Fibroblast of skin of back (primary cell): ENCODE data around the gene RNU5B-1.

Source experiments
- DNase-seq: peaks from one replicate; pipeline ENCODE4 v3.0.0-alpha.2; 2013

The RNU5B-1 gene

GRCh38 chr15:65289261-65289854, 15.1 kb upstream of the RNU5B-1 start:
- DNase-seq = no peak

- DNase-seq = no peak
Observed at GRCh38 chr15:65290228-65290627, 14.2 kb upstream of the RNU5B-1 start.

GRCh38 chr15:65292938-65293518, 11.4 kb upstream of the RNU5B-1 start:
- no peak for DNase-seq

- DNase-seq = no peak
Observed at GRCh38 chr15:65298731-65299130, 5.7 kb upstream of the RNU5B-1 start.

- DNase-seq = no peak
Observed at GRCh38 chr15:65300924-65301441, 3.5 kb upstream of the RNU5B-1 start.

- no peak for DNase-seq
Observed at GRCh38 chr15:65302061-65302460, 2.4 kb upstream of the RNU5B-1 start.

- peak; percentile 78 for DNase-seq
Observed at GRCh38 chr15:65303687-65304380, 643 bp upstream of the RNU5B-1 start.

GRCh38 chr15:65305150-65305758, 777 bp downstream of the RNU5B-1 start:
- no peak for DNase-seq

GRCh38 chr15:65305776-65306175, 1.3 kb downstream of the RNU5B-1 start:
- DNase-seq = no peak

GRCh38 chr15:65306551-65306950, 2.1 kb downstream of the RNU5B-1 start:
- no peak for DNase-seq

- no peak for DNase-seq
Observed at GRCh38 chr15:65307978-65308377, 3.5 kb downstream of the RNU5B-1 start.

- DNase-seq = no peak
Observed at GRCh38 chr15:65309882-65310418, 5.5 kb downstream of the RNU5B-1 start.

GRCh38 chr15:65310431-65311137, 6.1 kb downstream of the RNU5B-1 start:
- no peak for DNase-seq

- DNase-seq = no peak
Observed at GRCh38 chr15:65311760-65312159, 7.3 kb downstream of the RNU5B-1 start.

GRCh38 chr15:65312400-65312916, 8.0 kb downstream of the RNU5B-1 start:
- no peak for DNase-seq

- peak; percentile 77 for DNase-seq
Observed at GRCh38 chr15:65318870-65319356, 14.4 kb downstream of the RNU5B-1 start.

GRCh38 chr15:65323071-65323511, 18.6 kb downstream of the RNU5B-1 start:
- peak; percentile 42 for DNase-seq

GRCh38 chr15:65326117-65326526, 21.6 kb downstream of the RNU5B-1 start:
- DNase-seq = no peak

- no peak for DNase-seq
Observed at GRCh38 chr15:65326818-65327217, 22.3 kb downstream of the RNU5B-1 start.

GRCh38 chr15:65327651-65328393, 23.3 kb downstream of the RNU5B-1 start:
- DNase-seq = no peak
